GM19438 (cell line): ENCODE data around the gene FMNL2.

Source experiments
- ATAC-seq: cut with Tn5 transposase; IDR thresholded peaks from one replicate; pipeline ENCODE4 v1.9.1; 2021; ENCODE audit warnings: low read depth; ENCODE audit not compliant: unreplicated experiment

The FMNL2 gene

GRCh38 chr2:152542995-152543481 lies 208.1 kb downstream of the FMNL2 start:
- no peak for ATAC-seq

- no peak for ATAC-seq
Observed at GRCh38 chr2:152543717-152544116, 208.7 kb downstream of the FMNL2 start.

GRCh38 chr2:152544638-152545037 lies 209.7 kb downstream of the FMNL2 start:
- no peak for ATAC-seq

- no peak for ATAC-seq
Observed at GRCh38 chr2:152546230-152546837, 211.4 kb downstream of the FMNL2 start.

GRCh38 chr2:152548111-152548875 lies 213.3 kb downstream of the FMNL2 start:
- no peak for ATAC-seq

- no peak for ATAC-seq
Observed at GRCh38 chr2:152548996-152549395, 214.0 kb downstream of the FMNL2 start.

- ATAC-seq: no peak
Observed at GRCh38 chr2:152549423-152549822, 214.4 kb downstream of the FMNL2 start.

- ATAC-seq: no peak
Observed at GRCh38 chr2:152550386-152550785, 215.4 kb downstream of the FMNL2 start.

GRCh38 chr2:152552888-152553287 lies 217.9 kb downstream of the FMNL2 start:
- ATAC-seq: no peak

GRCh38 chr2:152553518-152553917 lies 218.5 kb downstream of the FMNL2 start:
- no peak for ATAC-seq

- ATAC-seq: no peak
Observed at GRCh38 chr2:152555048-152555447, 220.1 kb downstream of the FMNL2 start.

- no peak for ATAC-seq
Observed at GRCh38 chr2:152556506-152556905, 221.5 kb downstream of the FMNL2 start.

- ATAC-seq: no peak
Observed at GRCh38 chr2:152557273-152557888, 222.4 kb downstream of the FMNL2 start.

GRCh38 chr2:152558158-152558984 lies 223.4 kb downstream of the FMNL2 start:
- no peak for ATAC-seq

- no peak for ATAC-seq
Observed at GRCh38 chr2:152559008-152559407, 224.0 kb downstream of the FMNL2 start.

GRCh38 chr2:152560166-152560565 lies 225.2 kb downstream of the FMNL2 start:
- no peak for ATAC-seq

GRCh38 chr2:152560873-152561595 lies 226.1 kb downstream of the FMNL2 start:
- ATAC-seq: no peak

- ATAC-seq: no peak
Observed at GRCh38 chr2:152562198-152562884, 227.4 kb downstream of the FMNL2 start.

GRCh38 chr2:152563764-152564163 lies 228.8 kb downstream of the FMNL2 start:
- no peak for ATAC-seq
